Measurements from ENCODE around the gene EPS8L2. TPM values are rescaled to one million over a fixed set of nuclear protein-coding genes. Genes with fewer than 3 reads are reported as not detected.

The EPS8L2 gene
- total and polyA plus RNA-seq, 2 of the 8 experiments (the other 6 are each of a cell fraction or from before 2014, with no cell fraction given): 38.5 to 57.0 TPM

GRCh38 chr11:674406-674805 lies 31.6 kb upstream of the EPS8L2 start (continued):
- TF ChIP-seq SP2 (IDR thresholded peaks at IDR 0.05; ENCODE audit: low read length): no peak
- TF ChIP-seq USF2 (IDR thresholded peaks at IDR 0.05; ENCODE audit: low read length): no peak
- no peak for TF ChIP-seq HDAC6 (IDR thresholded peaks at IDR 0.05; ENCODE audit: low read depth, low read length)

Data from H1 (cell line).